ENCODE data around the gene RNU1-1.
"Not testable (repeated sequence)": the region's sequence is repeated elsewhere in the genome, so short reads cannot be mapped to it uniquely, and the experiment has no call there.

Gene RNU1-1

GRCh38 chr1:16493731-16494130 lies 20.4 kb downstream of the RNU1-1 start:
- not testable (repeated sequence) for DNase-seq (ENCODE audit: low read depth)

- not testable (repeated sequence) for DNase-seq (ENCODE audit: low read depth)
These were observed 21.1 kb downstream of the RNU1-1 start for GRCh38 chr1:16492937-16493336.

- DNase-seq (ENCODE audit: low read depth), result no peak
These were observed 22.9 kb downstream of the RNU1-1 start for GRCh38 chr1:16491056-16491675.

- DNase-seq (ENCODE audit: low read depth), result not testable (repeated sequence)
These were observed 24.7 kb downstream of the RNU1-1 start for GRCh38 chr1:16489195-16489880.

- not testable (repeated sequence) for DNase-seq (ENCODE audit: low read depth)
These were observed 27.1 kb downstream of the RNU1-1 start for GRCh38 chr1:16487011-16487410.

- not testable (repeated sequence) for DNase-seq (ENCODE audit: low read depth)
These were observed 27.8 kb downstream of the RNU1-1 start for GRCh38 chr1:16486316-16486715.

GRCh38 chr1:16484931-16485330 lies 29.2 kb downstream of the RNU1-1 start:
- DNase-seq (ENCODE audit: low read depth), result no peak

- no peak for DNase-seq (ENCODE audit: low read depth)
These were observed 29.6 kb downstream of the RNU1-1 start for GRCh38 chr1:16484501-16484835.

- not testable (repeated sequence) for DNase-seq (ENCODE audit: low read depth)
These were observed 30.2 kb downstream of the RNU1-1 start for GRCh38 chr1:16483639-16484500.

- DNase-seq (ENCODE audit: low read depth), result not testable (repeated sequence)
These were observed 30.9 kb downstream of the RNU1-1 start for GRCh38 chr1:16483146-16483545.

- DNase-seq (ENCODE audit: low read depth), result no peak
These were observed 36.0 kb downstream of the RNU1-1 start for GRCh38 chr1:16478091-16478490.

GRCh38 chr1:16475771-16476770 lies 38.0 kb downstream of the RNU1-1 start:
- not testable (repeated sequence) for DNase-seq (ENCODE audit: low read depth)

GRCh38 chr1:16474891-16475290 lies 39.2 kb downstream of the RNU1-1 start:
- not testable (repeated sequence) for DNase-seq (ENCODE audit: low read depth)

- DNase-seq (ENCODE audit: low read depth), result no peak
These were observed 39.8 kb downstream of the RNU1-1 start for GRCh38 chr1:16474166-16474800.

GRCh38 chr1:16468558-16468957 lies 45.5 kb downstream of the RNU1-1 start:
- DNase-seq (ENCODE audit: low read depth), result no peak

GRCh38 chr1:16464917-16465625 lies 49.0 kb downstream of the RNU1-1 start:
- DNase-seq (ENCODE audit: low read depth), result no peak

Data from T follicular helper cell (primary cell).